ENCODE measurements around the gene C21orf58.
"Not testable (repeated sequence)": the region's sequence is repeated elsewhere in the genome, so short reads cannot be mapped to it uniquely, and the experiment has no call there.

The C21orf58 gene

DNA sequence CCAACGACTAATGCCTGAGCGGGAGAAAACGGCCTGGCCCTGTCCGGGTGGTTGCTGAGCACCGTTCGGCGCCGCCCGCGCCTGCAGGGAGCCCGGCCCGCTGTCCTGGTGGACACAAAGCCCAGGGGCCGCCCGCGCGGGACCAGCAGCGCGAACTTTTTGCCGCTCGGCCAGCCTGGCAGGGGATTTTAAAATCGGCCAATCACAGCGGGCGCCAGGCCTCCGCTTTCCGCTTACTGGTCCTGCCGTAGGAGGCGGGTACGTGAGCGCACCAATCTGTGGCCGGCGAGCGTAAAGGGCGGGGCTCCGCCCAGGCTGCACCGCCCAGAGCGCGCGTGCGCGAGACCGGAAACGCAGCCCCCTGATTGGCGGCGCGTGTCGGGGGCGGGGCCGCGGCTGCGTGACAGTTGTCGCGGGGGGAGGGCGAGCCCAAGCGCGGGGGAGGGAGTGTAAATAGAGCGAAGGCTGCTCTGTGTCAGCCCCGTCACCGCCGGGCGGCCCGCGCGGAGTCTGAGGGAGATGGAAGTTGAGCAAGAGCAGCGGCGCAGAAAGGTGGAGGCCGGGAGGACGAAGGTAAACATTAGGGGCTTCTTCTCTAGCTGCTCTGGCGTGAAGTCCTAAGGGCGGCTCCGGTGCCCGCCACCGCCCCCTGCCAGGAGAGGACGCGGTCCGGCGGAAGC, at the start of gene C21orf58, which contains the start of gene PCNT:
TSS of gene C21orf58 (minus strand) at position 161 of the 680 bp plus-strand sequence. CDS start 1,132 bp downstream, outside the sequence.
TSS of gene PCNT (plus strand) at position 447 of the 680 bp plus-strand sequence. CDS start at position 520, 73 bp downstream.
- DNase-seq (ENCODE audit: low read depth), result peak; percentile 97

DNA sequence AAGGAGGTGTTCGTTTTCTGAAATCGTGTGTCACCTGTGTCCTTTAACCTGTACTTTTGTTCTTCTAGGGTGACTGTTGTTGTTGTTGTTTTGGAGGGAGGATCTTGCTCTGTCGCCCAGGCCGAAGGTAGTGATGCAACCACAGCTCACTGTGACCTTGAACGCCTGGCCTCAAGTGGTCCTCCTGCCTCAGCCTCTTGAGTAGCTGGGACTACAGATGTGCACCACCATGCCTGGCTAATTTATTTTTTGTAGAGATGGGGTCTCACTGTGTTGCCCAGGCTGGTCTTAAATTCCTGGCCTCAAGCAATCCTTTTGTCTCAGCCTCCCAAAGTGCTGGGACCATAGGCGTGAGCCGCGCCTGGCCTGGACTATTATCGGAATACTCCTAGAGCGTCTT, 49.3 kb upstream of the C21orf58 start:
- DNase-seq (ENCODE audit: low read depth), result not testable (repeated sequence)

DNA sequence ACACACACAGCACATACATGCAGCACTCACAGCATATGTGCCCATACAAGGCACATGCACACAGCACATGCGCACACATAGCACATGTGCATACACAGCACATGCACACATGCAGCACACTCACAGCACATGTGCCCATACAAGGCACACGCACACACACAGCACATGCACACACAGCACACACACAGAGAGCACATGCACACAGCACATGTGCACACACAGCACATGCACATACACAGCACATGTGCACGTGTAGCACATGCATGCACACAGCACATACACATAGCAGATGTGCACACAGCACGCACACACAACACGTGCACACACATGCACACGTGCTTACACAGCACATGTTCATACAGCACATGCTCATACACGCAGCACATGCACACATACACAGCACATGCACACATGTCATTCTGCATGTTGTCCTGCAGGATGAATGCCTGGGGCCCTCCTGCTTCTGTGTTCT, 48.4 kb upstream of the C21orf58 start:
- DNase-seq (ENCODE audit: low read depth), result no peak

DNA sequence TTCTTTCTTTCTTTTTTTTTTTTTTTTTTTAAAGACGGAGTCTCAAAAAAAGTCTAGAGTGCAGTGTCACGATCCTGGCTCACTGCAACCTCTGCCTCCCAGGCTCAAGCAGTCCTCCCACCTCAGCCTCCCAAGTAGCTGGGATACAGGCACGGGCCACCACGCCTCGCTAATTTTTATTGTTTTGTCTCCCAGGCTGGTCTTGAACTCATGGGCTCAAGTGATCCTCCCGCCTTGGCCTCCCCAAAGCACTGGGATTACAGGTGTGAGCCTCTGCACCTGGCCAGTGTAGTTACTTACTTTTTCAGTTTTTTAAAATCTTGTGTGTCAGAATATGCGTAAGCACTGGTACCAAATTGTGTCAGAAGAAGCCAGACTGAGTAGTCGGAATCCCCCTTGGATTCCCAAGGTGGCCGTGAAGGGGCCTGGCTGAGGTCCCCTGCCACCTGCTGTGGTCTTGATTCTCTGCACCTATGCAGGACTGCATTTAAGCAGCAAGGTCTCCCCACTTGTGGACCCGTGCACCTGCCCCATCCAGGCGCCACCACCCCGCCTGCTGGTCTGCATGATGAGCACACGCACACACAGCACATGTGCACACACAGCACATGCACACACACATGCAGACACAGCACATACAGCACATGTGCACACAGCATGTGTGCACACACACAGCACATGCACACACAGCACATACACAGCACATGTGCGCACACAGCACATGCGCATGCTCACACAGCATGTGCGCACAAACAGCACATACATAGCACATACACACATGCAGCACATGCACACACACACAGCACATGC, 47.7 kb upstream of the C21orf58 start:
- no peak for DNase-seq (ENCODE audit: low read depth)

DNA sequence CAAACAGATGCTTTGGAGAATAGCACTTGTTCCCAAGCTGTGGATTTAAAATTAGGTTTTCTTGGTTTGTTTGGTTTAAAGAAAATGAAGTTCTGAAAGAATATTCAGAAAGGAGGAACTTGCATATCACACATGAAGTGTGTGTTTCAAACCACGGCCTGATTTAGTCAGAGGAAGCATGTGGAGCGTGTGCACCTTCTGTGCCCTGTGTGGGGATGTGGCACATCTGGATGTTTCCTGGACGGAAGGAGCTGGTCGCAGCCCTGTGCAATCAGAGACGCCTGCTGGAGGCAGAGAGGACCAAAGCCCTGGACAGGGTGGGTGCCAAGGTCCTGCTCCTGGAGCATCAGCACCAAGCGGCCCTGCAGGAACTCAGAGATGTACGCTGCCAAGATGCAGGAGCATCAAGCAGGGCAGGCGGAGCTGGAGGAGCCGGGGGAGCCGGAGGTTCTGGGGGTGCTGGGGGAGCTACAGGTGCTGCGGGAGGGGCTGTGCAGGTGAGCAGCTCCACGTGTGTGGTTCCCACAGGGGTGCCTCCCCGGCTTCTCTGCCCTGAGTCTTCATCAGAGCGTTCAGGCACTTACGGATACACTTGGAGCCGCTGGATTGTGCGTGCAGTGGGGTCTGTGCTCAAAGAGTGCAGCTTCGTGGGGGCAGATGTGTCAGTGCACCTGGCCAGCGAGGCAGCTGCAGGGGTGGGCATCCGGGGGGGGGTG, 46.0 kb upstream of the C21orf58 start:
- no peak for DNase-seq (ENCODE audit: low read depth)

DNA sequence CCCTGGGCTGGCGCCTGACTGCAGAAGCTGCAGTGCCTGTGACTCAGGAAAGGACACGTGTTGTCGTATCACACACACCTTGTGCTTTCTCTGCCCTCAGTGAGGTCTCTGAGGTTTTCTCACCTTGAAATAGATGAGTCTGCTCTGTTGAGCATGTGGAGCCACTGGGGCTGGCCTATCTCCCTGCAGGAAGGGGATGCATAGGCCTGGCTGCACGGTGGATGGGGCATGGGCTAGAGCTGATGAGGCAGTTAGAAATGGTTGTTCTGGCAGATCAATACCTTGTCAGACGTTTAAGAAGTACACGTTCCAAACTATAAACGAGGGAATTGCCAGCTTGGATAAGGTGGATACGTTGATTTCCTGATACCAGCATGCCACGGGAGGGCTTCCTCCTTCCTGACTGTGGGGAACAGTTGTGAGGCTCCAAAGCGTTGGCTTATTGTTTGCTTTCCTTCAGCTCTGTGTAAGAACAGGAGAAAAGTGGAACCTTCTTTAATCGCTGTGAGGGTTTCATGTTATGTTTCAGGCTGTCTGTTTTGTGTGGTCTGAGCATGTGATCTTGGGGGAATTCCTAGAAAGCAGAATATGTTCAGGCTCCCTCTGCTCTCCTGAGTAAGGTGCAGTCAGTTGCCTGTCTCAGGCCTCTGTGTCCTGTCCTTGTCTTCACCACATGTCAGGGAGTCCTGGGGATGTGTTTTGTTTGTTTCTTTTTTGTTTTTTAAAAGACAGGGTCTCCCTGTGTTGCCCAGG, 45.0 kb upstream of the C21orf58 start:
- DNase-seq (ENCODE audit: low read depth), result peak; percentile 11

DNA sequence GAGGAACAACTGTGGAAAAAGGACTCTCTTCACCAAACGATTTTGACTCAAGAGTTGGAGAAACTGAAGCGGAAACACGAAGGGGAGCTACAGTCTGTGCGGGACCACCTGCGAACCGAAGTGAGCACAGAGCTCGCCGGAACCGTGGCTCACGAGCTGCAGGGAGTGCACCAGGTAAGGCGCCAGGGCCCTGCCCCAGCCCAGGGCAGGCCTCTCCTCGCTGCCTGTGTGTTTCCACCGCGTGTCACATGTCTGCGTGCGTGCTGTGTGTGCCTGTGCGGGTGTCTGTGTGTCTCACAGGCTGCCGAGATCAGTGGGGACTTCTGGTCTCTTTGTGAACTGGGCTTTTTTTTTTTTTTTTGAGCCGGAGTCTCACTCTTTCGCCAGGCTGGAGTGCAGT, 43.3 kb upstream of the C21orf58 start:
- DNase-seq (ENCODE audit: low read depth), result no peak

DNA sequence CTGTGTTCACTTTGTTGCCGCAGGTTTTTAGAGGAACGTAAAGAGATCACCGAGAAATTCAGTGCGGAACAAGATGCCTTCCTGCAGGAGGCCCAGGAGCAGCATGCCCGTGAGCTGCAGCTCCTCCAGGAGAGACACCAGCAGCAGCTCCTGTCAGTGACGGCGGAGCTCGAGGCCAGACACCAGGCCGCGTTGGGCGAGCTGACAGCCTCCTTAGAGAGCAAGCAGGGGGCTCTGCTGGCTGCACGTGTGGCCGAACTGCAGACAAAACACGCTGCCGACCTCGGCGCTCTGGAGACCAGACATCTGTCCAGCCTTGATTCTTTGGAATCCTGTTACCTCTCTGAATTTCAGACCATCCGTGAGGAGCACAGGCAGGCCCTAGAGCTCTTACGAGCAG, 42.9 kb upstream of the C21orf58 start:
- DNase-seq (ENCODE audit: low read depth), result no peak

DNA sequence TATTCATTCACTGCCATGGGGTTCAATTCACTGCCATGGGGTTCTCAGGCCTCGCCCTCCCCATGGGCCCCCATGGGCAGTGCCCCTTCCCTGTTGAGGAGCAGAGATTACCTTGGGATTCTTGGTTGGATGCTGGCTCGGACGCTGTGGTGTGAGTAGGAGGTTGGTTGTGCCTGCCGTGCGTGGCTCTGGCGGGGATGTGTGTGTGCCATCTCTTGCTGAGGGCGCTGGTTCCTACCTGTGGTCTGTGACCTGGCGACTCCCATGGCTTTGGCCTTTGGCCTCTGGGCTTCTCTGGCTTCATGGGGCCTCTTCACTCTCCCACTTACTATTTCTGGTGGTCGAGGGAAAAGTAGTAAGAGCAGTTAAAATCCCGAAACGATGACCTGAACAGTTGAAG, 42.4 kb upstream of the C21orf58 start:
- no peak for DNase-seq (ENCODE audit: low read depth)

DNA sequence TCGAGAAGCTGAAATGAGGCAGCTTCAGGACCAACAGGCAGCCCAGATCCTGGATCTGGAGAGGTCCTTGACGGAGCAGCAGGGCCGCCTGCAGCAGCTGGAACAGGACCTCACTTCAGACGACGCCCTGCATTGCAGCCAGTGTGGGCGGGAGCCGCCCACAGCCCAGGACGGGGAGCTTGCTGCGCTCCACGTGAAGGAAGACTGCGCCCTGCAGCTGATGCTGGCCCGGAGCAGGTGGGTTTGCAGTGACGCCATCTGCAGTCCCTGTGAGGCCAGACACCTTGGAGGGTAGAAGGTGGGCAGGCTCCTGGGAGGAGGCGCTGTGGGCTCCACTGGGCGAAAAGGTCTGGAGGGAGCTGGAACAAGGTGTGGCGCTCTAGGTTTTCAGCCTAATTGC, 40.0 kb upstream of the C21orf58 start:
- DNase-seq (ENCODE audit: low read depth), result no peak

DNA sequence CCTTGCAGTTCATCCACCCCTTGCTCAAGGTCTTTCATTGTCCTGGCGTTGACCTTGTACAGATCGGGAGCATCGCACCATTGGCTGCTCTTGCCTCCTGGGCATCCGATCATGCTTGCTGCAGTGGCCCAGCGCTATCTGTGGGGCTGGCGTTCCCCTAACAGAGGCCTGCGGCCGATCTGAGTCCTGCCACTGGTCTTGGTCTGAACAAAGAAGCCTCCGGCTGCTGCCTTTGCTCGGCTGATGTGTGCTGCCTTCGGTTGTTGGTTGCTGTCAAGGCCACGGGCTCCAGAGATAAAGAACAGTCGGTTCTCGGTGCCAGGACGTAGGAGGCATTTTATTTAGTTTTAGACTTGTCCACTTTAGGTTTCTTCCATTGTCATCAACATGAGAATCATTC, 39.3 kb upstream of the C21orf58 start:
- no peak for DNase-seq (ENCODE audit: low read depth)

DNA sequence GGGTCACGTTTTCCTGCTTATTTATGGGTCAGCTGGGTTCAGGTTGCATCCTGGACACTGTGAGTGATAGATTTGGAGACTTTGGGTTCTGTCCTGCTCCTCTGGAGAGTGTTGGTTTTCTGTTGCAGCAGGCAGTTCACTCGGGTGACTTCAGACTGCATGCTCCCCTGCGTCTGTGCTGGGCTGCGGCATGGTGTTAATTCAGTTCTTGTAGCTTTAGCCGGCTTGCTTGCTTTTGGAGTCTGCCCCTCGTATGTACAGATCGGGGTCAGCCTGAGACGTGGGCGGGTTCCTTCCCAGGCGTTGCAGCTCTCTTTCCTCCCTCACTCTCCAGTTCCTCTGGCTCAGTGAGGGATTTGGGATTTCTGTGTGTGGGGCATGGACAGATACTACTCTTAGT, 38.3 kb upstream of the C21orf58 start:
- no peak for DNase-seq (ENCODE audit: low read depth)

DNA sequence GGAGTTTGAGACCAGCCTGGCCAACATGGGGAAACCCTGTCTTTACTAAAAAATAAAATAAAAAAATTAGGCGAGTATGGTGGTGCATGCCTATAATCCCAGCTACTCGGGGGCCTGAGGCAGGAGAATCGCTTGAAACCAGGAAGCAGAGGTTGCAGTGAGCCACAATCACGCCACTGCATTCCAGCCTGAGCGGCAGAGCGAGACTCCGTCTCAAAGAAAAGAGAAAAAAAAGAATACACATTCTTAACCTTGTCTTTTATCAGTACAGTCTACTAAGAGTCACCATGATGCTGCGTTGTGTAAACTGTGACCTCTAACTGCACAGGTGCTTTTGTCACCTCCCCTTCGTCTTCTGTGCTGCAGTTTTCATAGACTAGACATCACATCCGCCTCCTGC, 37.5 kb upstream of the C21orf58 start:
- no peak for DNase-seq (ENCODE audit: low read depth)

DNA sequence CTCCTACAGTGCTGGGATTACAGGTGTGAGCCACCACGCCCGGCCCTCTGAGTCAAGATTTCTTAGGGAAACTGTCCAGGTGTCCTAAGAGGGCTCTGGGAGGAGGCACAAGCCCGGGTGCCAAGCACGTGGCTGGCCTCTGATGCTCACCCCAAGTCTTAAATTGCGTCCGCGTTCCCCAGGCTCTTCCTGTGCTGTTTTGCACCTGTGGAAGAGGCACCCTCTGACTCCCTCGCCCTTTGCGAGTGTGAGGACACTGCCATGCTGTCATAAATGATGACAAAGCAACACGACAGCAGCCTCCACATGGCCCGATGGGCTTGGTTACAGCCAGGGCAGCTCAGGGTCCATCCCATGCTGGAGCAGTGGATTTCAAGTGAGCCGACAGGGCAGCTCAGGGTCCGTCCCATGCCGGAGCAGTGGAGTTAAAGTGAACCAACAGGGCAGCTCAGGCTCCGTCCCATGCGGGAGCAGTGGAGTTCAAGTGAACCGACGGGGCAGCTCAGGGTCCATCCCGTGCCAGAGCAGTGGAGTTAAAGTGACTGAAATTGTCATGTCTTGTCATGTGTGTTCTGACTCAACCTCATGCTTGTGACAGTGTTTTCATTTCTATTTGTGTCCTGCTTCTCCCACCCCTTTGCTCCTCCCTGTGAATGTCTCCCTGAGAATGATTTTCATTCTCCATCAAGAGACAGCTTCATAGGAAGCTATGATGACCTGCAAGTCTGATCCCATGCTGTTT, 34.2 kb upstream of the C21orf58 start:
- no peak for DNase-seq (ENCODE audit: low read depth)

DNA sequence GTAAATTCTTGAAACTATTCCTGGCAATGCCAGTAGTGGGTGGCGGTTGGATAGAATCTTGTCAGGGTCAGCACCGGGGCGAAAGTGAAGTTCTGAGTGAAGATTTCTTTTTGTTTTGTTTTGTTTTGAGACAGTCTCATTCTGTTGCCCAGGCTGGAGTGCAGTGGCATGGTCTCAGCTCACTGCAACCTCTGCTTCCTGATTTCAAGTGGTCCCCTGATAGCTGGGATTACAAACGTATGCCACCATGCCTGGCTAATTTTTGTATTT, 33.6 kb upstream of the C21orf58 start:
- DNase-seq (ENCODE audit: low read depth), result no peak

DNA sequence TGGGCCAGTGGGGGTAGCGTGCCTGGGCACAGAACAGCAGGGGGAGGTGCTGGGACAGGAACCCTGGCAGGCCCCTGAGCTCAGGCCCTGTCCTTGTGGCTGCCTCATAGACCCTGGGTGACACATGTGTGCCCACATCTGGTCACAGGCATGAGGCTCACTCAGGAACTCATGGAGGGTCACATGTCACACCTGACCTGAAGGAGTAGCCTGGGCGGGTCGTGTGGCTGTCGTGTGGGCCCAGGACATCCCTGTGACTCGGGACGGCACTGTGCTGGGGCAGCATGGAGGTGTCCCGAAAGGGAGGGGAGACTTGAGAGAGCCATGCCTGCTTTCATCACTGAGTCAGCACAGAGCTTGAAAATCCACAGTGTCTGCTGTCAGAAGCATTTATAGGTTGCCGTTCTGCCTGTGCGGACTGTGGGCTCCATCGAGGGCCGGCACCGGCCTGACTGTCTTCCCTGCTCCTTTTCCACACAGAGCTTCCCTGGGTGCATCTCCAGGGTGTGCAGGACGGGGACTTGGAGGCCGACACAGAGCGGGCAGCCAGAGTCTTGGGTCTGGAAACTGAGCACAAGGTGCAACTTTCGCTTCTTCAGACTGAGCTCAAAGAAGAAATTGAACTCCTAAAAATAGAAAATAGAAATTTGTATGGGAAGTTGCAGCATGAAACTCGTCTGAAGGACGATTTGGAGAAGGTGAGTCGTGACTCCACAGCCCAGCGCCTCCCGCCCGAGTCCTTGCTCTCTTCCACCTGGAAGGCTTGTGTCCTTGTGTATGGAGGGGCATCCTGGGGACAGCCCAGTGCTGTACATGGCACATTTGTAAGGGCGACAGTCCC, 33.0 kb upstream of the C21orf58 start:
- no peak for DNase-seq (ENCODE audit: low read depth)

DNA sequence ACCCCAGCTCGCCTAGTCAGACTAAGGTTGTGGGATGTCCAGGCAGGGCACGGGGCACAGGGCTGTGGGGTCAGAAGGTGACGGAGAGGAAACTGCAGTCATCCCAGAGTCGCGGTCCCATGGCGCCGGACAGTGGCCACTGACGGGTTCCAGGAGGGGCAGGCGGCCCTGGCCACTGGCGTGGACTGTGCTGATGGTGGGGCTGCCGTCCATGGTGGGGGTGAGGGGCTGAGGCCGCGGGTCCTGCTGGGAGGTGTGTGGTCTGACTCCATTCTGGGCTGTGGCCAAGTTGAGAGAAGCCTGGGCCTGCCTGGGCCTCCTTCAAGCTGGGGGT, 32.3 kb upstream of the C21orf58 start:
- DNase-seq (ENCODE audit: low read depth), result no peak

DNA sequence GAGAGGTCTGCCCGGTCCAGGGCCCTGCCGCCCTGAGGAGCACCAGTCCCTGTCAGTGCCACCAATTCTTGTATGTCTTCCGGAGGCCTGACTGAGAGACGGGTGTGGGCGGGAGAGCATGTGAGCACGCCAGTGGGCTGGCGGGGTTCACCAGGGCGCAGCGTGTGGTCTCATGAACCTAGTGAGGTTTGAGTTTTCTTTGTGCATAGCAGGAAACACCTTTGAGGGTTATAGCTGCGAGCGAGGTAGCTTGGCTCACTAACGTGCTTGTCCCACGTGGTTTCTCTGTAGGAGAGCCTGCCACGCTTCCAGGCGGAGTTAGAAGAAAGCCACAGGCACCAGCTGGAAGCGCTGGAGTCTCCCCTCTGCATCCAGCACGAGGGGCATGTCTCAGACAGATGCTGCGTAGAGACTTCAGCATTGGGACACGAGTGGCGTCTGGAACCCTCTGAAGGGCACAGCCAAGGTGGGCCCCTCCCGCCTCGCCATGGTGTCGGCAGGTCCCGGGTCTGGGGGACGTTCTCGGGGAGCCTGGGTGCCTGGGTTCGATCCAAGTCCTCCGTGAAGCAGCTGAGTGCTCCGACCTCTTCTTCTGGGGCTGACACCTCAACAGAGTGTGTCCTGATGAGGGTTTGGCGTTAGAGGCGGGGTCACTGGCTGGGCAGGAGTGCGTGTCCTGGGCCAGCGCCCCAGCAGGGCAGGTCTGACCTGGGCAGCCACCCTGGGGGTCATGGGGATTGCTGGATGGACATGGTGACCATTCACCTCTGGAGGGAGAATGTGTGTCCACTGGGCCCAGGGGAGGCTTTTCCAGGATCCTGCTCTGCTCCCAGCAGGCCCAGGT, 31.7 kb upstream of the C21orf58 start:
- no peak for DNase-seq (ENCODE audit: low read depth)

DNA sequence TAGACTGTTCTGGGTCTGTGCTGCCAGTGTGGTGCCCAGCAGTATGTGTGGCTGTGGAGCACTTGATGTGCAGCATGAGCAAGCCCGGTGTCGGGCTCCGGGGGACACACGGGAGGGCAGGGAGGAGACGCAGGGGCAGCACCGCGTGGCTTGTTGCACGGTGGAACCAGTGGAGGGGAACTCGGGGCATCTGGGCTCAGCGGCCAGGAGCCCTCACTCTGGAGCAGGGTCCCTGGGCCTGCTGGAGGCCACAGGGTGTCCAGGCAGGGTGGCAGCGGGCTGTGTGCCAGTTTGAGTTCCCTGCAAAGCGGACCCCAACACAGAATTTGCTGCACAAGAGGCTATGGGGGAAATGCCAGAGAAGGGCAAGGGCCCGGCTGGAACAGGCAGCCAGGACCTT, 30.8 kb upstream of the C21orf58 start:
- no peak for DNase-seq (ENCODE audit: low read depth)

DNA sequence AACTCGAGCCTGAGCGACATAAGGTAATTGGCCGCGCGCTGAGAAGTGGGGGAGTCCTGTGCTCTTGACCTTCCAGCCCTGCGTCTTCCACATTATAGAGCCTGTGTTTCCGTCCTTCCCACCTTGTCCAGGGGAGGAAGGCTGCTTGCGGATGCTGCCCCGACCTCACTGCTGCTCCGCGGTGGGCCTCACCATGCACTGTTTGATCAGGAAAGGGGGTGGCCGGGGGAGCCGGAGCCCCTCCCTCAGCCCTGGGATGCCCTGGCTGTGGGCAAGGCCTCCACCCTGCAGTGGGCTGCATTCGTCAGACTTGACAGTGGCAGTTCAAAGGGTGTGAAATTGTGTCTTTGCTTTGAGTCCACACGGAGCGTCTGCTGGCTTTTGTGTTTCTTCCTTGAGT, 30.4 kb upstream of the C21orf58 start:
- DNase-seq (ENCODE audit: low read depth), result no peak
